Nephron (organoid): Measurements from ENCODE around the gene AP2A2.

Source experiments
- H3K27ac Mint-ChIP-seq, 3 experiments: 2 replicates each; pipeline ENCODE4 v1.8.0; 2020; ENCODE audit warnings: mixed read lengths in 3 of 3, mild to moderate bottlenecking in 2 of 3, moderate library complexity in 1 of 3
- H3K27me3 Mint-ChIP-seq: 2 replicates; pipeline ENCODE4 v1.8.0; 2021; ENCODE audit warnings: low read depth, mild to moderate bottlenecking, moderate library complexity, mixed read lengths
- H3K36me3 Mint-ChIP-seq: 2 replicates; pipeline ENCODE4 v1.8.0; 2020; ENCODE audit warnings: low read depth, mixed read lengths
- H3K4me1 Mint-ChIP-seq: 2 replicates; pipeline ENCODE4 v1.8.0; 2020; ENCODE audit warnings: mixed read lengths
- H3K4me3 Mint-ChIP-seq, 3 experiments: 2 replicates each; pipeline ENCODE4 v1.8.0; 2020; ENCODE audit warnings: mild to moderate bottlenecking in 3 of 3, mixed read lengths in 3 of 3, moderate library complexity in 2 of 3
- H3K9me3 Mint-ChIP-seq: 2 replicates; pipeline ENCODE4 v1.8.0; 2020; ENCODE audit warnings: mixed read lengths
- CTCF ChIP-seq, 3 experiments: fragments of 200-600 bp; sonication (generic); IDR thresholded peaks; one replicate each; pipeline ENCODE4 v1.5.0; 2021; ENCODE audit warnings: antibody characterized with exemption in 3 of 3; ENCODE audit not compliant: unreplicated experiment in 3 of 3

AP2A2 gene

GRCh38 chr11:953512-953911 is 27.8 kb downstream of the AP2A2 start:
- H3K9me3 Mint-ChIP-seq, result peaks cover 6% of the 10 kb centered on the region
- peaks cover 37% of the 10 kb centered on the region for H3K36me3 Mint-ChIP-seq
- H3K4me3 Mint-ChIP-seq, result peak overlapping the region in 1 of 3 experiments; percentile 19
- no peak for TF ChIP-seq CTCF (IDR thresholded peaks at IDR 0.05; ENCODE audit: unreplicated experiment in 3 of 3)
- H3K4me1 Mint-ChIP-seq, result peaks cover 47% of the 10 kb centered on the region
- peak overlapping the region; percentile 77 to 95 (median 90) for H3K27ac Mint-ChIP-seq
- H3K27me3 Mint-ChIP-seq, result no peaks in the 10 kb centered on the region

- Mint-ChIP-seq H3K27me3 (no peaks in the 10 kb centered on the region), H3K4me3 (peak overlapping the region in 2 of 3 experiments; percentile 12 to 19), H3K4me1 (peaks cover 52% of the 10 kb centered on the region), H3K9me3 (peaks cover 3% of the 10 kb centered on the region), H3K36me3 (peaks cover 34% of the 10 kb centered on the region), H3K27ac (peak overlapping the region; percentile 35 to 95 (median 90))
- TF ChIP-seq CTCF (IDR thresholded peaks at IDR 0.05; ENCODE audit: unreplicated experiment in 3 of 3), result no peak
Observed at GRCh38 chr11:954392-955153, 28.9 kb downstream of the AP2A2 start.

GRCh38 chr11:955154-956063 is 29.7 kb downstream of the AP2A2 start:
- H3K36me3 Mint-ChIP-seq, result peaks cover 27% of the 10 kb centered on the region
- no peaks in the 10 kb centered on the region for H3K9me3 Mint-ChIP-seq
- peak overlapping the region in 2 of 3 experiments; percentile 20 to 49 for H3K4me3 Mint-ChIP-seq
- peaks cover 54% of the 10 kb centered on the region for H3K4me1 Mint-ChIP-seq
- no peak for TF ChIP-seq CTCF (IDR thresholded peaks at IDR 0.05; ENCODE audit: unreplicated experiment in 3 of 3)
- H3K27me3 Mint-ChIP-seq, result no peaks in the 10 kb centered on the region
- peak overlapping the region; percentile 35 to 95 (median 90) for H3K27ac Mint-ChIP-seq

GRCh38 chr11:957212-957920 is 31.7 kb downstream of the AP2A2 start:
- Mint-ChIP-seq H3K27ac (peak overlapping the region; percentile 58 to 95 (median 80)), H3K27me3 (no peaks in the 10 kb centered on the region), H3K4me3 (peak overlapping the region in 1 of 3 experiments; percentile 5), H3K4me1 (peaks cover 50% of the 10 kb centered on the region), H3K9me3 (no peaks in the 10 kb centered on the region), H3K36me3 (peaks cover 27% of the 10 kb centered on the region)
- TF ChIP-seq CTCF (IDR thresholded peaks at IDR 0.05; ENCODE audit: unreplicated experiment in 3 of 3), result no peak

GRCh38 chr11:958101-958500 is 32.4 kb downstream of the AP2A2 start:
- H3K36me3 Mint-ChIP-seq, result peaks cover 31% of the 10 kb centered on the region
- TF ChIP-seq CTCF (IDR thresholded peaks at IDR 0.05; ENCODE audit: unreplicated experiment in 3 of 3), result no peak
- peak overlapping the region; percentile 58 to 95 (median 80) for H3K27ac Mint-ChIP-seq
- no peaks in the 10 kb centered on the region for H3K27me3 Mint-ChIP-seq
- no peak overlapping the region for H3K4me3 Mint-ChIP-seq
- peaks cover 42% of the 10 kb centered on the region for H3K4me1 Mint-ChIP-seq
- H3K9me3 Mint-ChIP-seq, result no peaks in the 10 kb centered on the region
